OCI-LY7 (cell line): ENCODE results near the gene NLGN1. TPM values are rescaled to one million over a fixed set of nuclear protein-coding genes. Genes with fewer than 3 reads are reported as not detected.
"Not testable (repeated sequence)": the region's sequence is repeated elsewhere in the genome, so short reads cannot be mapped to it uniquely, and the experiment has no call there.

Source experiments
- BruUV-seq: library from RNA; stranded (reverse); fragments of 400-500 nt; replicated peaks from 2 replicates; lab custom pipeline; 2021; lab: Mats Ljungman, UMichigan
- CTCF ChIA-PET: fragments of 300-600 bp; sonication (Branson Sonifier 250); formaldehyde crosslinking; loops from one replicate; lab custom pipeline; 2022; ENCODE audit warnings: antibody characterized with exemption; ENCODE audit not compliant: unreplicated experiment; lab: Charles Lee
- POLR2A ChIA-PET: fragments of 300-600 bp; sonication (Branson Sonifier 250); formaldehyde crosslinking; loops from one replicate; lab custom pipeline; 2022; ENCODE audit warnings: antibody characterized with exemption; lab: Charles Lee
- DNase-seq: peaks from one replicate; pipeline ENCODE4 v3.0.0-alpha.2; 2015; ENCODE audit warnings: low spot score
- H2AFZ ChIP-seq: fragments of 200-600 bp; sonication (generic), shearing (Covaris generic); 2 replicates; pipeline ENCODE4 v1.6.1; 2014; ENCODE audit warnings: mild to moderate bottlenecking, antibody characterized with exemption, low read length, moderate library complexity
- H3K27ac ChIP-seq: fragments of 200-600 bp; sonication (generic); 2 replicates; pipeline ENCODE4 v1.5.1; 2014; ENCODE audit warnings: mixed run types, low read depth, mild to moderate bottlenecking, moderate library complexity, low read length, inconsistent platforms; ENCODE audit not compliant: poor library complexity, severe bottlenecking
- H3K36me3 ChIP-seq: fragments of 200-600 bp; sonication (generic); 2 replicates; pipeline ENCODE4 v1.6.1; 2014; ENCODE audit warnings: mild to moderate bottlenecking, antibody characterized with exemption, low read length, moderate library complexity, mixed read lengths; ENCODE audit not compliant: insufficient read depth
- H3K4me1 ChIP-seq: fragments of 200-600 bp; sonication (generic); 2 replicates; pipeline ENCODE4 v1.5.1; 2014; ENCODE audit warnings: mild to moderate bottlenecking, low read length; ENCODE audit not compliant: insufficient read depth, poor library complexity, severe bottlenecking
- H3K4me2 ChIP-seq: fragments of 200-600 bp; sonication (generic); 2 replicates; pipeline ENCODE4 v1.6.1; 2014; ENCODE audit warnings: mild to moderate bottlenecking, low read length
- H3K4me3 ChIP-seq: fragments of 200-600 bp; sonication (generic); 2 replicates; pipeline ENCODE4 v1.5.1; 2014; ENCODE audit warnings: mild to moderate bottlenecking, low read depth, low read length; ENCODE audit not compliant: poor library complexity, severe bottlenecking
- H3K79me2 ChIP-seq: fragments of 200-600 bp; sonication (generic); 2 replicates; pipeline ENCODE4 v1.6.1; 2016; ENCODE audit warnings: low read depth, mild to moderate bottlenecking, low read length, moderate library complexity, mixed read lengths; ENCODE audit not compliant: insufficient read depth
- H3K9me2 ChIP-seq: fragments of 200-600 bp; sonication (generic); 2 replicates; pipeline ENCODE4 v1.6.1; 2016; ENCODE audit warnings: mild to moderate bottlenecking, low read length, mixed read lengths; ENCODE audit not compliant: insufficient read depth
- H3K9me3 ChIP-seq: fragments of 200-600 bp; sonication (generic); 2 replicates; pipeline ENCODE4 v1.6.1; 2014; ENCODE audit warnings: mild to moderate bottlenecking, mixed run types, low read length, mixed read lengths
- H4K20me1 ChIP-seq: fragments of 200-600 bp; sonication (generic); 2 replicates; pipeline ENCODE4 v1.6.1; 2014; ENCODE audit warnings: mild to moderate bottlenecking, antibody characterized with exemption, low read length, moderate library complexity, mixed read lengths; ENCODE audit not compliant: insufficient read depth
- EZH2phosphoT487 ChIP-seq: fragments of 200-600 bp; sonication (generic); IDR thresholded peaks from 2 replicates; pipeline ENCODE4 v1.6.1; 2018; ENCODE audit warnings: low read depth, borderline replicate concordance, mild to moderate bottlenecking, mixed run types, antibody characterized with exemption, low read length, moderate library complexity, mixed read lengths
- intact Hi-C: fragments of 100-400 bp; cut with micrococcal nuclease; formaldehyde crosslinking; loops from one replicate; pipeline ENCODE4 v1.10.0; 2022; ENCODE audit not compliant: unreplicated experiment
- total RNA-seq, 2 experiments: library from RNA; depleted of rRNA in 1 of 2; stranded (reverse); fragments of >200 nt in 1 of 2; shearing (Covaris generic) in 1 of 2; gene quantifications; 2 replicates each; pipeline ENCODE4 v1.2.3, GENCODE V29; 2014 to 2022
- TF ChIP-seq, protein P1 (sequence below): fragments of 200-600 bp; sonication (generic); conservative IDR thresholded peaks from 2 replicates; pipeline ENCODE4 v1.5.1; 2014; ENCODE audit warnings: mild to moderate bottlenecking, antibody characterized with exemption, low read length, moderate library complexity, mixed read lengths

NLGN1 gene
- total RNA-seq, 2 experiments from 2014 or later, result not detected

DNA sequence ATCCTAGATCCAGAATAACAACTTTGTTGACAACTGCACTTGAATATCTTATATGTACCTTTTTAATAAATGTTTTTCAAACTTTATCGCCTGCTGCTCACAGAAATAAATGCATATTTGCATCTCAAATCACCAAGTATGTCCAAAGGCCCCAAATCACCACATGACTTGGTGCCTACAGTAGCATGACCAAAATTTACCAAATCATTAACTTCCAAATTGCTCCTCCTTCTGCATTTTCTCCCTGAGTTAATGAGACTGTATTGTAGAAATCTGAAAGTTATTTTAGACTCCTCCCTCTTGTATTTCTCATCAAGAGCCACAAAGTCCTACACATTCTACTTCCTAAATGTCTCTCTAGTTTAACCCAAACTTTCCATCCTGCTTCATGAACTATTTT, 826.1 kb downstream of the NLGN1 start:
- no TSS peak for BruUV-seq
- CTCF ChIA-PET, result no interaction called here
- intact Hi-C loops, result no loop called here

DNA sequence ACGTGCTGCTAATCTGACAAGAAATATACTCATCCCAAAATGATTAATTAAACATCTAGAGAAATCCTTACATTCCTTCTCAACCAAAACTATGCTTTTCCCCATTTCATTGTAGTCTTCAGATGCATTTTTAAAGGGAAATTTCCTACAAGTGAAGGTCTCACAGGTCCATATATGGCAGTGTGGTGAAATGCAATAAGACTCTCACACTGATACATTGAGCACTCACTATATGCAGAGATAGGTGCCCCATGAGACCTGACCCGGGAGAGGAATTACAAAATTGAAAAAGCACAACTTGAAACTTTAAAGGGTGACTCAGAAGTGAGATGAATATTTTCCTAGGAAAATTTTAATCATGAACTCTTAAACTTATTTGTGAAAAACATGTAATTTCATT, 832.4 kb downstream of the NLGN1 start:
- CTCF ChIA-PET, result no interaction called here
- Histone ChIP-seq H3K9me3 (no peaks in the 10 kb centered on the region), H3K4me1 (no peaks in the 10 kb centered on the region), H4K20me1 (no peaks in the 10 kb centered on the region), H3K4me3 (no peak overlapping the region), H3K9me2 (no peaks in the 10 kb centered on the region), H3K4me2 (no peak overlapping the region), H3K27ac (no peak overlapping the region), H3K36me3 (no peaks in the 10 kb centered on the region), H2AFZ (no peak overlapping the region), H3K79me2 (no peaks in the 10 kb centered on the region)
- no TSS peak for BruUV-seq
- DNase-seq, result no peak
- intact Hi-C loops, result no loop called here
- TF ChIP-seq, protein P1, sequence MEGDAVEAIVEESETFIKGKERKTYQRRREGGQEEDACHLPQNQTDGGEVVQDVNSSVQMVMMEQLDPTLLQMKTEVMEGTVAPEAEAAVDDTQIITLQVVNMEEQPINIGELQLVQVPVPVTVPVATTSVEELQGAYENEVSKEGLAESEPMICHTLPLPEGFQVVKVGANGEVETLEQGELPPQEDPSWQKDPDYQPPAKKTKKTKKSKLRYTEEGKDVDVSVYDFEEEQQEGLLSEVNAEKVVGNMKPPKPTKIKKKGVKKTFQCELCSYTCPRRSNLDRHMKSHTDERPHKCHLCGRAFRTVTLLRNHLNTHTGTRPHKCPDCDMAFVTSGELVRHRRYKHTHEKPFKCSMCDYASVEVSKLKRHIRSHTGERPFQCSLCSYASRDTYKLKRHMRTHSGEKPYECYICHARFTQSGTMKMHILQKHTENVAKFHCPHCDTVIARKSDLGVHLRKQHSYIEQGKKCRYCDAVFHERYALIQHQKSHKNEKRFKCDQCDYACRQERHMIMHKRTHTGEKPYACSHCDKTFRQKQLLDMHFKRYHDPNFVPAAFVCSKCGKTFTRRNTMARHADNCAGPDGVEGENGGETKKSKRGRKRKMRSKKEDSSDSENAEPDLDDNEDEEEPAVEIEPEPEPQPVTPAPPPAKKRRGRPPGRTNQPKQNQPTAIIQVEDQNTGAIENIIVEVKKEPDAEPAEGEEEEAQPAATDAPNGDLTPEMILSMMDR, result no peak
- TF ChIP-seq EZH2phosphoT487, result no peak
- POLR2A ChIA-PET, result no interaction called here

More for the DNA sequence above, 826.1 kb downstream of the NLGN1 start:
- TF ChIP-seq EZH2phosphoT487, result no peak
- TF ChIP-seq, protein P1, result no peak
- Histone ChIP-seq H3K4me3 (no peak overlapping the region), H3K79me2 (no peaks in the 10 kb centered on the region), H2AFZ (no peak overlapping the region), H3K36me3 (no peaks in the 10 kb centered on the region), H4K20me1 (no peaks in the 10 kb centered on the region), H3K27ac (no peak overlapping the region), H3K4me2 (no peak overlapping the region), H3K9me3 (no peaks in the 10 kb centered on the region), H3K9me2 (no peaks in the 10 kb centered on the region), H3K4me1 (no peaks in the 10 kb centered on the region)
- no peak for DNase-seq
- POLR2A ChIA-PET, result no interaction called here

DNA sequence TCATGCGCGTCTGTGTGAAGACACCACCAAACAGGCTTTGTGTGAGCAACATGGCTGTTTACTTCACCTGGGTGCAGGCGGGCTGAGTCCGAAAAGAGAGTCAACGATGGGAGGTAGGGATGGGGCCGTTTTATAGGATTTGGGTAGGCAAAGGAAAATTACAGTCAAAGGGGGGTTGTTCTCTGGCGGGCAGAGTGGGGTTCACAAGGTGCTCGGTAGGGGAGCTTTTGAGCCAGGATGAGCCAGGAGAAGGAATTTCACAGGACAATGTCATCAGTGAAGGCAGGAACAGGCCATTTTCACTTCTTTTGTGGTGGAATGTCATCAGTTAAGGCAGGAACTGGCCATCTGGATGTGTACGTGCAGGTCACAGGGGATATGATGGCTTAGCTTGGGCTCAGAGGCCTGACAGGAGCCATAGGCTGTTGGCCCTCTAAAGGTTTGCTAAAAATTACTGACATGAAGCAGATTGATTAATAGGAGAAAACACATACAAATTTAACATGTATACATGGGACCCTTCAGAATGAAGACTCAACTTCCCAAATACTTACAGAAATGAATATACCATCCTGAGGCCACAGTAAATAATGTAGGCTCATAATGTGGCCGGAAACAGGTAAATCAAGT, 834.6 kb downstream of the NLGN1 start:
- H3K9me3 ChIP-seq, H3K36me3 ChIP-seq, H2AFZ ChIP-seq, H3K4me2 ChIP-seq, CTCF ChIA-PET, BruUV-seq, H3K9me2 ChIP-seq, H4K20me1 ChIP-seq, intact Hi-C loops, DNase-seq, H3K4me1 ChIP-seq, H3K79me2 ChIP-seq, H3K4me3 ChIP-seq, H3K27ac ChIP-seq, POLR2A ChIA-PET: not testable (repeated sequence)
